ENCODE measurements around the gene ZSCAN23. TPM values are rescaled to one million over a fixed set of nuclear protein-coding genes. Genes with fewer than 3 reads are reported as not detected.

Gene ZSCAN23
- total and polyA plus RNA-seq, 2 of the 8 experiments (the other 6 are each of a cell fraction or from before 2014, with no cell fraction given), result 0.74 to 5.3 TPM

- TF ChIP-seq GTF2F1 (IDR thresholded peaks at IDR 0.05; ENCODE audit: borderline replicate concordance, low read depth, low read length) (no peak), CBX5 (IDR thresholded peaks at IDR 0.05; ENCODE audit: low read depth, low read length) (no peak), TBP (IDR thresholded peaks at IDR 0.05; ENCODE audit: low read depth, low read length) (peak; percentile 100), SP4 (IDR thresholded peaks at IDR 0.05; ENCODE audit: low read length) (no peak), CTBP2 (IDR thresholded peaks at IDR 0.05; ENCODE audit: borderline replicate concordance, insufficient read depth, insufficient read length, low read length) (no peak), ATF3 (IDR thresholded peaks at IDR 0.05; ENCODE audit: insufficient read depth, low read depth, low read length) (no peak), POLR2A (IDR thresholded peaks at IDR 0.05; ENCODE audit: control extremely low read depth in 1 of 2, low read depth in 2 of 2, low read length in 2 of 2) (no peak), POLR2AphosphoS5 (IDR thresholded peaks at IDR 0.05; ENCODE audit: low read depth, low read length) (no peak), RBBP5 (IDR thresholded peaks at IDR 0.05; ENCODE audit: borderline replicate concordance, low read depth, low read length) (no peak), CHD2 (IDR thresholded peaks at IDR 0.05; ENCODE audit: low read length) (no peak), HDAC2 (IDR thresholded peaks at IDR 0.05; ENCODE audit: borderline replicate concordance in 1 of 2, low read depth in 2 of 2, low read length in 2 of 2) (no peak), MAFK (IDR thresholded peaks at IDR 0.05; ENCODE audit: low read depth, low read length) (peak; percentile 81; the same call in 1 of the 2 replicates), CREB1 (IDR thresholded peaks at IDR 0.05) (0 out of 2 replicates have a peak, but pooled peaks have one; percentile 18), JUND (IDR thresholded peaks at IDR 0.05; ENCODE audit: low read length) (no peak), CBX8 (IDR thresholded peaks at IDR 0.05; ENCODE audit: borderline replicate concordance, low read depth, low read length) (no peak), SP1 (IDR thresholded peaks at IDR 0.05; ENCODE audit: low read depth, low read length) (0 out of 2 replicates have a peak, but pooled peaks have one; percentile 7), TCF12 (IDR thresholded peaks at IDR 0.05; ENCODE audit: low read depth, low read length) (no peak), BACH1 (IDR thresholded peaks at IDR 0.05; ENCODE audit: low read length) (no peak), NANOG (IDR thresholded peaks at IDR 0.05; ENCODE audit: insufficient read depth, low read depth, low read length, poor library complexity, severe bottlenecking) (no peak), NRF1 (IDR thresholded peaks at IDR 0.05; ENCODE audit: low read depth, low read length) (peak; percentile 26; the same call in 1 of the 2 replicates), SIRT6 (IDR thresholded peaks at IDR 0.05; ENCODE audit: low read length) (no peak), BCL11A (IDR thresholded peaks at IDR 0.05; ENCODE audit: low read depth in 2 of 2, low read length in 2 of 2) (no peak), TAF1 (IDR thresholded peaks at IDR 0.05; ENCODE audit: low read depth, low read length) (no peak), CEBPB (IDR thresholded peaks at IDR 0.05; ENCODE audit: low read depth, low read length) (peak; percentile 67; the same call in 1 of the 2 replicates)
These were observed 31.3 kb upstream of the ZSCAN23 start (continued) for GRCh38 chr6:28474441-28475219.

Measured in H1 (cell line).